OCI-LY3 (cell line): ENCODE data around the gene PRKAR1A.

Experiments used
- H2AFZ ChIP-seq: fragments of 200-600, 300-600 bp; shearing (Covaris generic); 2 replicates; pipeline ENCODE4 v1.6.0; 2014; ENCODE audit warnings: antibody characterized with exemption, low read depth, low read length
- H3K27ac ChIP-seq: fragments of 200-600, 300-600 bp; sonication (generic); 2 replicates; pipeline ENCODE4 v1.5.1; 2014; ENCODE audit warnings: mild to moderate bottlenecking, low read length, moderate library complexity, mixed read lengths
- H3K27me3 ChIP-seq: fragments of 200-600, 300-600 bp; sonication (generic); 2 replicates; pipeline ENCODE4 v1.6.1; 2014; ENCODE audit warnings: low read depth, low read length, mixed read lengths
- H3K36me3 ChIP-seq: fragments of 200-600, 300-600 bp; sonication (generic); replicated peaks from 2 replicates; pipeline ENCODE3; 2014; ENCODE audit warnings: low read depth, low read length, mixed read lengths
- H3K4me1 ChIP-seq: fragments of 300-600, 200-600 bp; sonication (generic); 2 replicates; pipeline ENCODE4 v1.6.1; 2014; ENCODE audit warnings: low read length, mixed read lengths
- H3K4me2 ChIP-seq: fragments of 200-600, 300-600 bp; sonication (generic); 2 replicates; pipeline ENCODE4 v1.6.1; 2014; ENCODE audit warnings: low read length, mixed read lengths
- H3K4me3 ChIP-seq: fragments of 300-600, 200-600 bp; sonication (generic); 2 replicates; pipeline ENCODE4 v1.5.1; 2014; ENCODE audit warnings: antibody characterized with exemption, mild to moderate bottlenecking, low read length, moderate library complexity
- H3K79me2 ChIP-seq: fragments of 300-600, 200-600 bp; shearing (Covaris generic); 2 replicates; pipeline ENCODE4 v1.6.1; 2014; ENCODE audit warnings: mild to moderate bottlenecking, low read length, mixed read lengths
- H3K9ac ChIP-seq: fragments of 300-600, 200-600 bp; shearing (Covaris generic); 2 replicates; pipeline ENCODE4 v1.6.0; 2014; ENCODE audit warnings: mild to moderate bottlenecking, low read length, moderate library complexity
- H3K9me3 ChIP-seq: fragments of 200-600, 300-600 bp; shearing (Covaris generic); 2 replicates; pipeline ENCODE4 v1.6.1; 2014; ENCODE audit warnings: low read length, mixed read lengths; ENCODE audit not compliant: insufficient read depth
- H4K20me1 ChIP-seq: fragments of 200-600, 300-600 bp; sonication (generic); 2 replicates; pipeline ENCODE4 v1.6.1; 2016; ENCODE audit warnings: low read length, mixed read lengths; ENCODE audit not compliant: insufficient read depth
- EZH2phosphoT487 ChIP-seq: fragments of 200-600 bp; shearing (Covaris generic); IDR thresholded peaks from 2 replicates; pipeline ENCODE4 v1.6.1; 2018; ENCODE audit warnings: antibody characterized with exemption, mixed run types, low read depth
- TF ChIP-seq, protein P1 (sequence below): fragments of 200-600, 300-600 bp; sonication (generic); IDR thresholded peaks from 2 replicates; pipeline ENCODE4 v1.5.1; 2014; ENCODE audit warnings: antibody characterized with exemption, low read length, low read depth

PRKAR1A gene

DNA sequence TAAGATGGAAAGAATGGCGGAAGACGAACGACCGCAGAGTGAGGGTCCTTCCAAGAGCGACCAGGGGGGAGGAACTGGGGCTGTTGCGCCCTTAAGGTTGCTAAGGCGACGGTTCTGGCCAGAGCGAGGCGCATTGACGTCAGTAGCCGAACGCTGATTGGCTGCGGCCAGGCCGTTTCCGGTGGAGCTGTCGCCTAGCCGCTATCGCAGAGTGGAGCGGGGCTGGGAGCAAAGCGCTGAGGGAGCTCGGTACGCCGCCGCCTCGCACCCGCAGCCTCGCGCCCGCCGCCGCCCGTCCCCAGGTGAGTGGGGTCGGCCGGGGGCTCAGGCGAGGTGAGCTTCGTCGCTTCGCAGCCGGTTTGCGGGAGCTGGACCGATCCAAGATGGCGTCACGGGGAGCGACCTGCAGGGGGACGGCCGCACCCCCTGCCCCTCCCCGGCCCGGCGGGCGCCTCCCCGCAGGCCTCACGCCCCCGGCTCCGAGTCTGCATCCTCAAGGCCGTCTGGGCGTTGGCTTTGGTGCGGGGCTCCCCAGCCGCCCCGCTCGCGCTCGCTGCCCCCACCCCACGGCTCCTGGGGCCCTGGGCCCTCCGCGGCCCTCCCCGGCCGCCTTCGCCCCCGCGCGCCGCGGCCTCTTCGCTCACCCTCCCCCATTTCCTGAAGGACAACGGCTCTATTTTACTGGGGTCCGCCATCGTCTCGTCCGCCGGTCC is at the start of gene PRKAR1A:
TSS of gene PRKAR1A (plus strand) at position 184 of the 713 bp plus-strand sequence. CDS start 2,970 bp downstream, outside the sequence.
- Histone ChIP-seq H3K9me3 (no peaks in the 10 kb centered on the region), H3K36me3 (peaks cover 23% of the 10 kb centered on the region), H3K4me1 (peaks cover 35% of the 10 kb centered on the region), H4K20me1 (peaks cover 26% of the 10 kb centered on the region), H3K9ac (peak within 1 kb of the TSS; percentile 84), H3K4me2 (peak within 1 kb of the TSS; percentile 93), H3K79me2 (peaks cover 33% of the 10 kb centered on the region), H3K27me3 (no peaks in the 10 kb centered on the region), H3K4me3 (peak within 1 kb of the TSS; percentile 91), H2AFZ (peak within 1 kb of the TSS; percentile 84), H3K27ac (peak within 1 kb of the TSS; percentile 68)
- TF ChIP-seq, protein P1, sequence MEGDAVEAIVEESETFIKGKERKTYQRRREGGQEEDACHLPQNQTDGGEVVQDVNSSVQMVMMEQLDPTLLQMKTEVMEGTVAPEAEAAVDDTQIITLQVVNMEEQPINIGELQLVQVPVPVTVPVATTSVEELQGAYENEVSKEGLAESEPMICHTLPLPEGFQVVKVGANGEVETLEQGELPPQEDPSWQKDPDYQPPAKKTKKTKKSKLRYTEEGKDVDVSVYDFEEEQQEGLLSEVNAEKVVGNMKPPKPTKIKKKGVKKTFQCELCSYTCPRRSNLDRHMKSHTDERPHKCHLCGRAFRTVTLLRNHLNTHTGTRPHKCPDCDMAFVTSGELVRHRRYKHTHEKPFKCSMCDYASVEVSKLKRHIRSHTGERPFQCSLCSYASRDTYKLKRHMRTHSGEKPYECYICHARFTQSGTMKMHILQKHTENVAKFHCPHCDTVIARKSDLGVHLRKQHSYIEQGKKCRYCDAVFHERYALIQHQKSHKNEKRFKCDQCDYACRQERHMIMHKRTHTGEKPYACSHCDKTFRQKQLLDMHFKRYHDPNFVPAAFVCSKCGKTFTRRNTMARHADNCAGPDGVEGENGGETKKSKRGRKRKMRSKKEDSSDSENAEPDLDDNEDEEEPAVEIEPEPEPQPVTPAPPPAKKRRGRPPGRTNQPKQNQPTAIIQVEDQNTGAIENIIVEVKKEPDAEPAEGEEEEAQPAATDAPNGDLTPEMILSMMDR: no peak
- TF ChIP-seq EZH2phosphoT487: no peak

DNA sequence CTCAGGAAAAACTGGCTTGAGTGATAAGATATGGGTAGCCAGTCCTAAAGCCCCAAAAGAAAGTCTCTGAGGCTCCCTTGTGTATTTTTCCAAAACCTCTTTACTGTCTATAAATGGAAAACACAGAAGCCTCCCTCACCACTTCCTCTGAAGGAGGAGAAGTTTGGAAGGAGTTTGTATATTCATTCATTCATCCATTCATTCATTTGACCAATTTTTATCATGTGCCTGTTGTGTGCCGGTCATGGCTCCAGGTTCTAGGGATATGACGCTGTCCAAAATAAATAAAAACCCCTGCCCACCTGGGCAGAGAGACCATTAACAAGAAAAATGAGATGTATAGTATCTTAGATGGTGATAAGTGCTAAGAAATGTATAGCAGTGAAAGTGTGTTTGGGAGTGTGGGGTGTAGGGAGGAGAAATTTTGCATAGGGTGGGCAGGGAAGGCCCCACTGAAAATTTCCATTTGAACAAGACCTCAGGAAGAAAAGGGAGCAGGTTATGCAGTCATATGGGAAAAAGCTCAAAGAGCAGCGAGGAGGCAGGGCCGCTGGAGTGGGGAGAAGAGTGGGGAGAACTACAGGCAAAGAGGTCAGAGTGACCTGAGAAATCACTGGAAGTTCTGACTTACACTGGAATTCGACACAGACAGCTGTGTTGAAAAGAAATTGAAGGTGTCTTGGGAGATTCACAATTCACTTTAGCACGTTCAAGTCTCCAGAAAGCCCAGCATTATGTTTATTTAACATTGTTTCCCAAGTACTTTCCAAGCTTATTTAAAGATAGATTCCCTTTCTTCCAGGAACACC is 48.8 kb upstream of the PRKAR1A start:
- Histone ChIP-seq H3K4me1 (peaks cover 64% of the 10 kb centered on the region), H3K9me3 (no peaks in the 10 kb centered on the region), H3K4me3 (no peak overlapping the region), H3K27me3 (no peaks in the 10 kb centered on the region), H3K27ac (no peak overlapping the region), H2AFZ (no peak overlapping the region), H3K4me2 (no peak overlapping the region), H3K36me3 (no peaks in the 10 kb centered on the region), H4K20me1 (no peaks in the 10 kb centered on the region), H3K9ac (no peak overlapping the region), H3K79me2 (no peaks in the 10 kb centered on the region)
- TF ChIP-seq EZH2phosphoT487: no peak
- TF ChIP-seq, protein P1: no peak

DNA sequence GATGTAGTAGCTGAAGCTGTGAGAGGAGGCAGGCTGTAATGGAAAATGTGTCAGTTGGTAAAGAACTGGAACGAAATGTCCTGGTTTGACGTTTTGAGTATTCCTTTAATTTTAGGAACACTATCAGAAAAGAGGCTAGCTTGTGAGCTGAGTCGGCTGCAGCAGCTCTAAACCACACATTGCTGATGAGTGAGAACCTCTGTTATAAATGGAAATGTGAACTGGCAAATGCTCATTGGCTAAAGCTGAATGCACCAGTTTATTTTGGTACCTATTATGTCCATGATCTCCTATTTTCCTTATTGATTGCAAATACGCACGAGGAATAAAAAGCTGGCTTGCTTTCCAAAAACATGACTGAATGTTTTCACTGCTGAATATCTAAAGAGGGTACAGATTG is 43.9 kb upstream of the PRKAR1A start:
- H4K20me1 ChIP-seq: no peaks in the 10 kb centered on the region
- no peaks in the 10 kb centered on the region for H3K9me3 ChIP-seq
- TF ChIP-seq, protein P1: no peak
- TF ChIP-seq EZH2phosphoT487: no peak
- no peak overlapping the region for H3K9ac ChIP-seq
- no peaks in the 10 kb centered on the region for H3K79me2 ChIP-seq
- no peak overlapping the region for H2AFZ ChIP-seq
- H3K27me3 ChIP-seq: no peaks in the 10 kb centered on the region
- H3K4me3 ChIP-seq: no peak overlapping the region
- no peak overlapping the region for H3K27ac ChIP-seq
- no peak overlapping the region for H3K4me2 ChIP-seq
- peaks cover 20% of the 10 kb centered on the region for H3K4me1 ChIP-seq
- no peaks in the 10 kb centered on the region for H3K36me3 ChIP-seq

DNA sequence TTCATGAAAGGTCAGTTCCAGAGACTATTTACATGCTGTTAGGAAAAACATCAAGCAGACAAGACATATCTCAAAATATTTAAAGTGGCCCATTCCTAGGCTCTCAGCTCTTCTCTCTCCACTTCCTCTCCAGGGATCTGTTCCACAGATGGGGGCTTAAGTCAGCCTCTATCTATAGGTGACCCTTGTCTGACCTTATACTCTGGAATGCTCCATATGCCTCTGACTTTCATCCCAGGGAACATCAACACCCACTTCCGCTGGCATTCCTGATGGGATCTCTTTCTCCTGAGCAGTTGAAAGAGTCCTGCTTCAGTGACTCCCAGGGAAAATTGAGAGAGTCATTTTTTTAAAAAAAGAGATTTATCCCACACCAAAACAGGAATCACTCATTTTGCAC is 43.4 kb upstream of the PRKAR1A start:
- Histone ChIP-seq H3K4me1 (peaks cover 20% of the 10 kb centered on the region), H3K9me3 (no peaks in the 10 kb centered on the region), H3K36me3 (no peaks in the 10 kb centered on the region), H2AFZ (no peak overlapping the region), H3K79me2 (no peaks in the 10 kb centered on the region), H3K27ac (no peak overlapping the region), H4K20me1 (no peaks in the 10 kb centered on the region), H3K9ac (no peak overlapping the region), H3K27me3 (no peaks in the 10 kb centered on the region), H3K4me2 (no peak overlapping the region), H3K4me3 (no peak overlapping the region)
- TF ChIP-seq, protein P1: no peak
- no peak for TF ChIP-seq EZH2phosphoT487
